Mesodermal cell (in vitro differentiated cells): ENCODE data around the gene CR1.
"Not testable (repeated sequence)": the region's sequence is repeated elsewhere in the genome, so short reads cannot be mapped to it uniquely, and the experiment has no call there.

Experiments used
- H3K27ac ChIP-seq: 2 replicates; pipeline ENCODE4 v1.7.0; 2013; ENCODE audit warnings: mild to moderate bottlenecking, low read depth, low read length, moderate library complexity; ENCODE audit not compliant: severe bottlenecking
- H3K36me3 ChIP-seq: 2 replicates; pipeline ENCODE4 v1.7.1; 2013; ENCODE audit warnings: mild to moderate bottlenecking, low read length, moderate library complexity; ENCODE audit not compliant: control insufficient read depth, insufficient read depth
- H3K4me1 ChIP-seq: one replicate; pipeline ENCODE4 v1.7.1; 2013; ENCODE audit warnings: mild to moderate bottlenecking, low read length; ENCODE audit not compliant: insufficient read depth, control insufficient read depth, poor library complexity, severe bottlenecking
- H3K4me3 ChIP-seq: 2 replicates; pipeline ENCODE4 v1.7.0; 2013; ENCODE audit warnings: low read length, control low read depth, mild to moderate bottlenecking; ENCODE audit not compliant: insufficient read depth, poor library complexity, severe bottlenecking; ENCODE audit errors: extremely low read depth
- H3K9me3 ChIP-seq: 2 replicates; pipeline ENCODE4 v1.7.1; 2013; ENCODE audit warnings: mild to moderate bottlenecking, low read length, moderate library complexity; ENCODE audit not compliant: control insufficient read depth
- WGBS, 2 experiments: methylation state at CpG; one replicate each; pipeline ENCODE4 v1.1.5; 2013; ENCODE audit warnings: missing lambda C conversion rate in 2 of 2; ENCODE audit not compliant: insufficient coverage in 2 of 2; 5-methylcytosine and 5-hydroxymethylcytosine counted together

The CR1 gene

DNA sequence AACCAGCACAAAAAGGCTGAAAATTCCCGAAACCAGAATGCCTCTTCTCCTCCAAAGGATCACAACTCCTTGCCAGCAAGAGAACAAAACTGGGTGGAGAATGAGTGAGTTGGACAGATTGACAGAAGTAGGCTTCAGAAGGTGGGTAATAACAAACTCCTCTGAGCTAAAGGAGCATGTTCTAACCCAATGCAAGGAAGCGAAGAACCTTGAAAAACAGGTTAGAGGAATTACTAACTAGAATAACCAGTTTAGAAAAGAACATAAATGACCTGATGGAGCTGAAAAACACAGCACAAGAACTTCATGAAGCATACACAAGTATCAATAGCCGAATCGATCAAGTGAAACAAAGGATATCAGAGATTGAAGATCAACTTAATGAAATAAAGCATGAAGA is 93.5 kb downstream of the CR1 start:
- WGBS, 2 experiments: 80% methylated on average over 1 of the region's 4 CpGs; no CpG with 5 or more reads in 1 of the 2 experiments

DNA sequence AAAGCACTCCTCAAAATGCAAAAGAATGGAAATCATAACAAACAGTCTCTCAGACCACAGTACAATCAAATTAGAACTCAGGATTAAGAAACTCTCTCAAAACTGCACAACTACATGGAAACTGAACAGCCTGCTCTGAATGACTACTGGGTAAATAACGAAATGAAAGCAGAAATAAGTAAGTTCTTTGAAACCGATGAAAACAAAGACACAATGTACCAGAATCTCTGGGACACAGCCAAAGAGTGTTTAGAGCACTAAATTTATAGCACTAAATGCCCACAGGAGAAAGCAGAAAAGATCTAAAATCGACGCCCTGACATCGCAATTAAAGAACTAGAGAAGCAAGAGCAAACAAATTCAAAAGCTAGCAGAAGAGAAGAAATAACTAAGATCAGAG is 95.2 kb downstream of the CR1 start:
- not testable (repeated sequence) for H3K4me3 ChIP-seq, H3K27ac ChIP-seq, H3K36me3 ChIP-seq, H3K9me3 ChIP-seq, H3K4me1 ChIP-seq
- 89% methylated on average over 1 of the region's 5 CpGs; no CpG with 5 or more reads in 1 of the 2 experiments for WGBS, 2 experiments

More for the DNA sequence above, 93.5 kb downstream of the CR1 start:
- H3K4me3 ChIP-seq, H3K4me1 ChIP-seq, H3K36me3 ChIP-seq, H3K9me3 ChIP-seq, H3K27ac ChIP-seq: not testable (repeated sequence)

DNA sequence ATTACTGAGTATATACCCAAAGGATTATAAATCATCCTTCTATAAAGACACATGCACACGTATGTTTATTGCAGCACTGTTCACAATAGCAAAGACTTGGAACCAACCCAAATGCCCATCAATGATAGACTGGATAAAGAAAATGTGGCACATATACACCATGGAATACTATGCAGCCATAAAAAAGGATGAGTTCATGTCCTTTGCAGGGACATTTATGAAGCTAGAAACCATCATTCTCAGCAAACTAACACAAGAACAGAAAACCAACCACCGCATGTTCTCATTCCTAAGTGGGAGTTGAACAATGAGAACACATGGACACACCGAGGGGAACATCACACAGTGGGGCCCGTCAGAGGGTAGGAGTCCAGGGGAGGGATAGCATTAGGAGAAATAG is 98.1 kb downstream of the CR1 start:
- not testable (repeated sequence) for H3K4me1 ChIP-seq
- 87 to 93% methylated on average over 3 of the region's 4 CpGs for WGBS, 2 experiments

DNA sequence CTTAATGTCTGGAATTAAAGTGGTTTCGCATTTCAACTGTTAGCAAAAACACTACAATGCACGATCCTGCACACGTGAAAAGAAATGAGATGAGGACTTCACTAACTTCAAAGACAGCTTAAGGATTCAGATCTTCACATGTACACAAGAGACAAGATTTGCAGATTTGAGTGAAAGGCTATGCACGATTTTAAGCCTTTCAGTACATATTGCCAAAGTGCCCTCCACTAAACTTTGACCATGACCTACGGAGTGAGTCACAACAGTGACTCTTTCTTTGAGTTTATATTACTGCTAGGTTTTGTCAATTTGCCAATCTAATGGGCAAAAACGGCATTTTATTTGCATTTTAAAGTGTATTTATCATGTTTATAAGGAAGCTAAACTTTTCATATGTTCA is 107.8 kb downstream of the CR1 start:
- WGBS, 2 experiments: 80 to 92% methylated on average over 1 to 4 of the region's 6 CpGs
- Histone ChIP-seq H3K36me3 (no peaks in the 10 kb centered on the region), H3K4me3 (no peak overlapping the region), H3K27ac (no peak overlapping the region), H3K9me3 (no peaks in the 10 kb centered on the region), H3K4me1 (no peaks in the 10 kb centered on the region)

More for the DNA sequence above, 98.1 kb downstream of the CR1 start:
- H3K4me3 ChIP-seq, H3K9me3 ChIP-seq, H3K27ac ChIP-seq, H3K36me3 ChIP-seq: not testable (repeated sequence)

DNA sequence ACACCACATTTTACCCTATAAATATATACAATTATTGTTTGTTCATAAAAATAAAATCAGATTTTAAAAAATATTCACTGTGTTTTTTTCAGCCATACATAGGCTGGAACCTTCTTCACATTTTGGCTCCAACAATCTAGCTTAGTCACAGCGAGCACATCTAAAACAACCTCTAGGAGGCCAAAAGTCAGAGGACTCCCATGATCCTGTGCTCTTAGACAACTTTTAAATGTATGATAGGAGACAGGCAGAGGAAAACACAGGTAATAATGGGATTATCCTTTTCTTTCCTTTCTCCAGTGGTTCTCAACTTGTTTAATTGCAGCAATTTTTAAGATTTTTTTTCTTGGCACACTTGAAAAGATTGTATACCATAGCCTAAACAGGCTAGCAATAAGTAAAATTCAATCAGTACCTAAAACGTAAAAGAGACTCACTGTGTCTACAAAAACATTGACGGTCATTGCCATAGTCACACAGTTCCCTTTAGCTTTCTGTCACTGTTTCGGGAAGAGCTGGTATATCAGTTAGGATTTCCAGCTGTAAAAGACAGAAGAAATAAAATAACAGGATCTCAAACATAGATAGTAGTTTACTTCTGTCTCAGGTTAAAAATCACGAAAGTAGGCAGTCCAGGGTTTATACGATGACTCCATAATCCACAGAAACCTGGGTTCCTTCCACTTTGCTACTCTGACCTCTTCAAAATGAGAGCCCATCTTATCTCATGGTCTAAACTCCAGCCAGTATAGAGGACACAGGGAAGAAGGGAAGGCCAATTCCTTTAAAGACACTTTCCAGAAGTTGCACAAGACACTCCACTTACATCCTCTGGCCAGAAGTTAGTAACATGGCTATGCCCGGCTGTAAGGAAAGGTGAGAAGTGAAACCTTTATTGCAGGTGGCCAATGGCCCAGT is 109.7 kb downstream of the CR1 start:
- no peaks in the 10 kb centered on the region for H3K4me1 ChIP-seq
- no peaks in the 10 kb centered on the region for H3K36me3 ChIP-seq
- H3K27ac ChIP-seq: no peak overlapping the region
- no peaks in the 10 kb centered on the region for H3K9me3 ChIP-seq
- WGBS, 2 experiments: 100% methylated on average over 2 to 5 of the region's 7 CpGs
- no peak overlapping the region for H3K4me3 ChIP-seq

DNA sequence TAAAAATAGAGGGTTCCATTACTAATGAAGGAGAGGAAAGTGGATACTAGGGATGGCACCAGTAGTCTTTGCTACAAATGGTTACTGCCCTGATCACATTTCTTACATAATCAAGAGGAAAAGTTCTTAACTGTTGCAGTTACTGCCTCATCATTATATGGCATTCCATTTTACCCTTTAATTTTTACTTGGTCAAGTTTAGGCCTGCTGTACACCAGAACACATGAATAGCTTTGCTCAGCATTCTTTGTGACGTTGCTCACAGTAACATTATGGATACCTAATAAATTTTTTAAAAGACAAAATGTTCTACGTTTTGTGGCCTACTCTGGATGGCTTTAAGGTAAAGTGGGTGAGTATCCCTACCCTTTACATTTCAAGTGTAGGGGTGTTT is 110.4 kb downstream of the CR1 start:
- no peak overlapping the region for H3K27ac ChIP-seq
- H3K4me1 ChIP-seq: no peaks in the 10 kb centered on the region
- H3K9me3 ChIP-seq: no peaks in the 10 kb centered on the region
- H3K36me3 ChIP-seq: no peaks in the 10 kb centered on the region
- no peak overlapping the region for H3K4me3 ChIP-seq
- WGBS, 2 experiments: no CpG with 5 or more reads among the region's 2 CpGs

DNA sequence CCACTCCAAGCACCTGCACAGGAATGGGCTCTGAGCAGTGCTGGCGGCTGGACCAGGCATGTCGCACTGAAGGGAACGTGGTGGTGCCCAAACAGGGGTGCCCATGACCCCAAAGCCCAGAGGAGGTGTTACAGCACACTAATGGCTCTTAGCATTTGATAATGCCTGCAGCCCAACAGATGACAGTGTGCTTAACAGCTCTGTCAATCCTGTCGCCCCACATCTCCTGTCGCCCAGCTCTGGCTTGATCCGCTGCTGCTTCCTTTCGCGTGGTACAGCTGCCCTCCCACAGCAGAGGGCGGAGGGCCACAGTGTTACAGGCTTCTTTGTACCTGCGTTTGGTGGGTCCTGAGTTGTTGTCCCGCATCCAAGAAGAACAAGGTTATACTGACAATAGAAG is 116.8 kb downstream of the CR1 start:
- H3K9me3 ChIP-seq: no peaks in the 10 kb centered on the region
- no peak overlapping the region for H3K4me3 ChIP-seq
- no peaks in the 10 kb centered on the region for H3K36me3 ChIP-seq
- H3K4me1 ChIP-seq: no peaks in the 10 kb centered on the region
- WGBS, 2 experiments: 83 to 85% methylated on average over 11 of the region's 11 CpGs
- no peak overlapping the region for H3K27ac ChIP-seq

DNA sequence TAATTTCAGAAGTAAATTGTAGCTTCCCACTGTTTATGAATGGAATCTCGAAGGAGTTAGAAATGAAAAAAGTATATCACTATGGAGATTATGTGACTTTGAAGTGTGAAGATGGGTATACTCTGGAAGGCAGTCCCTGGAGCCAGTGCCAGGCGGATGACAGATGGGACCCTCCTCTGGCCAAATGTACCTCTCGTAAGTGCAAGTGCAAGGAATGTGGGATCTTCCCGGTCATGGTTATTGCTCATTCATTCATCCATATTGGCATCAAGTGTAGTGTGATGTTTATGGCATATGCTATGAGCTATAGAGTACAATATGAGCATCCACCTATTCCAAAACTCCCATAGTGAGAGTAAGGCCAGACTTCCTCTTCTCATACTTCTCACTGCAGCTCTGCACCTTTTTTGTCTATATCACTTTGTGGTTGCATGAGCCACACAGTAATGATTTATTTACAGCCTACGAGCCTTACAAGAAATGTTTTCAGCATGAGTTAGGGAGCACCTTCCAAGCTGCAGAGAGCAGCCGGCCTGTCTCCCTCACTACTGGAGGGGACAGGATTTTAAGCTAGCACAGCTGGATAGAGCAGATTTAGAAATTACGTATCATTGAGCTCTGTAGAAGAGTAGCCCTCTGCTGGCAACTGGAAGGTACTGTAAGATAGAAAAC is 124.0 kb downstream of the CR1 start:
- Histone ChIP-seq H3K27ac (no peak overlapping the region), H3K4me3 (no peak overlapping the region), H3K9me3 (no peaks in the 10 kb centered on the region), H3K4me1 (no peaks in the 10 kb centered on the region), H3K36me3 (no peaks in the 10 kb centered on the region)
- 71 to 88% methylated on average over 1 to 3 of the region's 7 CpGs for WGBS, 2 experiments

DNA sequence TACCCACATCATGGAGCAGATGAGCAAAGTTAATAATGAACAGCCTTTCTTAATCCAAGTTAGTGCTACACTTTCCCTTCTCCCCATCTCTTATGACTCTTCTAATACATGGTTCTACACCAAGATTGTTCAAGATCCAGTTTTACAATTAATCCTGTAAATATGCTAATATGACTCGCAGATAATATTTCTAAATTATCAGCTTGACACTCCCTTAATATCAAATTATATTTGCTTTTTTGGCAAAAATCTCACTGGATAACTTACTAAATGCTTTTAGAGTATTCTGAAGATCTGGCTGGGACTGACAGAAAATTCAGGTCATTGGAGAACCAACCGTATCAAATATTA is 124.6 kb downstream of the CR1 start:
- no peak overlapping the region for H3K4me3 ChIP-seq
- no peak overlapping the region for H3K27ac ChIP-seq
- H3K9me3 ChIP-seq: no peaks in the 10 kb centered on the region
- 100% methylated on average over 1 of the region's 2 CpGs; no CpG with 5 or more reads in 1 of the 2 experiments for WGBS, 2 experiments
- H3K36me3 ChIP-seq: no peaks in the 10 kb centered on the region
- no peaks in the 10 kb centered on the region for H3K4me1 ChIP-seq

DNA sequence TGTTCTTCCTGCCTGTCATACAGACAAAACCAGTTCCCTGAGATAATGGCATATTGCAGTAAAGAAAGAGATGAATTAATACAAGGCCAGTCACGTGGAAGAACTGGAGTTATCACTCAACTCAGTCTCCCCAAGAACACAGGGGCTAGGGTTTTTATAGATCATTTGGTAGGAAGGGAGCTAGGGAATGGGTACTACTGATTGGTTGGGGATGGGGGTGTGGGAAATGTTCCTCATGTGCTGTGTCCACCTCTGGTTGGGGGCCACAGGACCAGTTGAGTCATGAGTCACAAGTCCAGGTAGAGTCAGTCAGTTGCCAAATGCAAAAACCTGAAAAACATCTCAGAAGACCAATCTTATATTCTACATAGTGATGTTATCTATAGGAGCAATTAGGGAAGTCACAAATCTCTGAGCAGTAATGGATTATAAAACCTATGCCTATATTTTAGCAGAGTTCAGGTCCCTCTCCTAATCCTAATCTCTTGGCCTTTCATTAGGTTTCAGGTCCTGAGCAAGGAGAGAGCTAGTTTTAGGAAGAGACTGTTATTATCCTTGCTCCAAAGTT is 129.6 kb downstream of the CR1 start:
- WGBS, 2 experiments: no CpG with 5 or more reads among the region's 1 CpG
- not testable (repeated sequence) for H3K9me3 ChIP-seq, H3K4me1 ChIP-seq, H3K4me3 ChIP-seq, H3K36me3 ChIP-seq, H3K27ac ChIP-seq

DNA sequence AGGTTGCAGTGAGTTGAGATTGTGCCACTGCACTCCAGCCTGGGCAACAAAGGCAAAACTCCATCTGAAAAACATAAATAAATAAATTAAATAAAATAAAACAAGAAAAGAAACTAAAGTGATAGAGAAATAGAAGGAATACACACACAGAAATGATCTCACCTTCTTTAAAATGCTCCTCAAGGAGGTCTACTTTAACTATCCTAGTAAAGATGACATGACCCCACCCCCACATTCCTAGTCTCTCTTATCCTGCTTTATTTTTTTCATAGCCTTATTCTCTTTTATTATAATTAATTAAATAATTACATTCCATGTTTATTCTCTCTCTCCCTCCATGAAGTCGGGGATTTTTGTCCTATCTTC is 131.0 kb downstream of the CR1 start:
- H3K4me3 ChIP-seq: no peak overlapping the region
- 100% methylated on average over 1 of the region's 1 CpG; no CpG with 5 or more reads in 1 of the 2 experiments for WGBS, 2 experiments
- H3K36me3 ChIP-seq: no peaks in the 10 kb centered on the region
- no peaks in the 10 kb centered on the region for H3K9me3 ChIP-seq
- no peak overlapping the region for H3K27ac ChIP-seq
- no peaks in the 10 kb centered on the region for H3K4me1 ChIP-seq
